Measurements from ENCODE around the gene SATB2. TPM values are rescaled to one million over a fixed set of nuclear protein-coding genes. Genes with fewer than 3 reads are reported as not detected.

Gene SATB2
- total RNA-seq, 1 experiment from 2014 or later: 11.2 TPM

GRCh38 chr2:199335502-199335901, 122.2 kb downstream of the SATB2 start:
- Mint-ChIP-seq H3K27me3 (ENCODE audit: unreplicated experiment) (no peaks in the 10 kb centered on the region), H3K4me1 (ENCODE audit: low read depth, unreplicated experiment) (no peaks in the 10 kb centered on the region), H3K36me3 (ENCODE audit: insufficient read depth, unreplicated experiment) (no peaks in the 10 kb centered on the region), H3K4me3 (ENCODE audit: low read depth, unreplicated experiment) (no peak overlapping the region), H3K9me3 (ENCODE audit: low read depth, unreplicated experiment) (no peaks in the 10 kb centered on the region), H3K27ac (ENCODE audit: unreplicated experiment) (no peak overlapping the region)
- TF ChIP-seq CTCF (IDR thresholded peaks at IDR 0.05; ENCODE audit: unreplicated experiment): no peak
- intact Hi-C loops (cut with micrococcal nuclease; ENCODE audit: unreplicated experiment): no loop called here
- no peak for DNase-seq
- CTCF ChIA-PET: no interaction called here
- no TSS peak for BruUV-seq (replicated peaks)

GRCh38 chr2:199329466-199329865, 128.3 kb downstream of the SATB2 start:
- H3K27me3 Mint-ChIP-seq (ENCODE audit: unreplicated experiment): no peaks in the 10 kb centered on the region
- H3K4me3 Mint-ChIP-seq (ENCODE audit: low read depth, unreplicated experiment): no peak overlapping the region
- DNase-seq: no peak
- H3K36me3 Mint-ChIP-seq (ENCODE audit: insufficient read depth, unreplicated experiment): no peaks in the 10 kb centered on the region
- H3K4me1 Mint-ChIP-seq (ENCODE audit: low read depth, unreplicated experiment): no peaks in the 10 kb centered on the region
- intact Hi-C loops (cut with micrococcal nuclease; ENCODE audit: unreplicated experiment): no loop called here
- H3K27ac Mint-ChIP-seq (ENCODE audit: unreplicated experiment): no peak overlapping the region
- CTCF ChIA-PET: no interaction called here
- no peak for TF ChIP-seq CTCF (IDR thresholded peaks at IDR 0.05; ENCODE audit: unreplicated experiment)
- no peaks in the 10 kb centered on the region for H3K9me3 Mint-ChIP-seq (ENCODE audit: low read depth, unreplicated experiment)
- no TSS peak for BruUV-seq (replicated peaks)

GRCh38 chr2:199329031-199329430, 128.7 kb downstream of the SATB2 start:
- Mint-ChIP-seq H3K9me3 (ENCODE audit: low read depth, unreplicated experiment) (no peaks in the 10 kb centered on the region), H3K4me3 (ENCODE audit: low read depth, unreplicated experiment) (no peak overlapping the region), H3K36me3 (ENCODE audit: insufficient read depth, unreplicated experiment) (no peaks in the 10 kb centered on the region), H3K27me3 (ENCODE audit: unreplicated experiment) (no peaks in the 10 kb centered on the region), H3K4me1 (ENCODE audit: low read depth, unreplicated experiment) (no peaks in the 10 kb centered on the region), H3K27ac (ENCODE audit: unreplicated experiment) (no peak overlapping the region)
- no TSS peak for BruUV-seq (replicated peaks)
- no peak for TF ChIP-seq CTCF (IDR thresholded peaks at IDR 0.05; ENCODE audit: unreplicated experiment)
- intact Hi-C loops (cut with micrococcal nuclease; ENCODE audit: unreplicated experiment): no loop called here
- DNase-seq: no peak
- CTCF ChIA-PET: no interaction called here

- TF ChIP-seq CTCF (IDR thresholded peaks at IDR 0.05; ENCODE audit: unreplicated experiment): no peak
- Mint-ChIP-seq H3K4me1 (ENCODE audit: low read depth, unreplicated experiment) (no peaks in the 10 kb centered on the region), H3K9me3 (ENCODE audit: low read depth, unreplicated experiment) (no peaks in the 10 kb centered on the region), H3K27me3 (ENCODE audit: unreplicated experiment) (no peaks in the 10 kb centered on the region), H3K36me3 (ENCODE audit: insufficient read depth, unreplicated experiment) (no peaks in the 10 kb centered on the region), H3K27ac (ENCODE audit: unreplicated experiment) (no peak overlapping the region), H3K4me3 (ENCODE audit: low read depth, unreplicated experiment) (no peak overlapping the region)
- no TSS peak for BruUV-seq (replicated peaks)
- CTCF ChIA-PET: no interaction called here
- no peak for DNase-seq
- intact Hi-C loops (cut with micrococcal nuclease; ENCODE audit: unreplicated experiment): no loop called here
Measured at GRCh38 chr2:199325881-199326280, 131.9 kb downstream of the SATB2 start.

Data from Calu3 (cell line).